ENCODE data around the gene PPP2R2D. TPM values are rescaled to one million over a fixed set of nuclear protein-coding genes. Genes with fewer than 3 reads are reported as not detected.

The PPP2R2D gene
- total and polyA plus RNA-seq, 2 experiments from 2014 or later: 43.5 to 45.0 TPM

GRCh38 chr10:131920151-131920550 is 19.3 kb downstream of the PPP2R2D start:
- H3K9me3 ChIP-seq (ENCODE audit: low read depth): no peaks in the 10 kb centered on the region
- H3K36me3 ChIP-seq: no peaks in the 10 kb centered on the region
- H3K4me3 ChIP-seq: no peak overlapping the region
- peaks cover 3% of the 10 kb centered on the region for H3K4me1 ChIP-seq (ENCODE audit: low read depth)
- H3K27ac ChIP-seq: no peak overlapping the region
- no peak for DNase-seq (ENCODE audit: low read depth in 1 of 2, low spot score in 1 of 2)
- H3K27me3 ChIP-seq: no peaks in the 10 kb centered on the region
- no peak for TF ChIP-seq CTCF (IDR thresholded peaks at IDR 0.05; ENCODE audit: low read depth, low read length)

- H3K27me3 ChIP-seq: no peaks in the 10 kb centered on the region
- no peaks in the 10 kb centered on the region for H3K9me3 ChIP-seq (ENCODE audit: low read depth)
- H3K36me3 ChIP-seq: no peaks in the 10 kb centered on the region
- TF ChIP-seq CTCF (IDR thresholded peaks at IDR 0.05; ENCODE audit: low read depth, low read length): no peak
- no peak overlapping the region for H3K4me3 ChIP-seq
- H3K27ac ChIP-seq: no peak overlapping the region
- H3K4me1 ChIP-seq (ENCODE audit: low read depth): peaks cover 2% of the 10 kb centered on the region
- no peak for DNase-seq (ENCODE audit: low read depth in 1 of 2, low spot score in 1 of 2)
These were observed 19.9 kb downstream of the PPP2R2D start for GRCh38 chr10:131920693-131921092.

GRCh38 chr10:131921184-131921583 is 20.4 kb downstream of the PPP2R2D start:
- TF ChIP-seq CTCF (IDR thresholded peaks at IDR 0.05; ENCODE audit: low read depth, low read length): no peak
- DNase-seq (ENCODE audit: low read depth in 1 of 2, low spot score in 1 of 2): no peak
- H3K27ac ChIP-seq: no peak overlapping the region
- H3K4me1 ChIP-seq (ENCODE audit: low read depth): no peaks in the 10 kb centered on the region
- no peaks in the 10 kb centered on the region for H3K27me3 ChIP-seq
- H3K4me3 ChIP-seq: no peak overlapping the region
- H3K9me3 ChIP-seq (ENCODE audit: low read depth): no peaks in the 10 kb centered on the region
- no peaks in the 10 kb centered on the region for H3K36me3 ChIP-seq

- TF ChIP-seq CTCF (IDR thresholded peaks at IDR 0.05; ENCODE audit: low read depth, low read length): no peak
- H3K4me1 ChIP-seq (ENCODE audit: low read depth): peaks cover 2% of the 10 kb centered on the region
- H3K4me3 ChIP-seq: no peak overlapping the region
- no peaks in the 10 kb centered on the region for H3K27me3 ChIP-seq
- no peak for DNase-seq (ENCODE audit: low read depth in 1 of 2, low spot score in 1 of 2)
- no peaks in the 10 kb centered on the region for H3K36me3 ChIP-seq
- H3K27ac ChIP-seq: no peak overlapping the region
- H3K9me3 ChIP-seq (ENCODE audit: low read depth): no peaks in the 10 kb centered on the region
These were observed 22.4 kb downstream of the PPP2R2D start for GRCh38 chr10:131923038-131923756.

- H3K4me3 ChIP-seq: no peak overlapping the region
- TF ChIP-seq CTCF (IDR thresholded peaks at IDR 0.05; ENCODE audit: low read depth, low read length): no peak
- H3K9me3 ChIP-seq (ENCODE audit: low read depth): no peaks in the 10 kb centered on the region
- no peak for DNase-seq (ENCODE audit: low read depth in 1 of 2, low spot score in 1 of 2)
- H3K4me1 ChIP-seq (ENCODE audit: low read depth): peaks cover 21% of the 10 kb centered on the region
- no peak overlapping the region for H3K27ac ChIP-seq
- H3K27me3 ChIP-seq: no peaks in the 10 kb centered on the region
- no peaks in the 10 kb centered on the region for H3K36me3 ChIP-seq
These were observed 24.3 kb downstream of the PPP2R2D start for GRCh38 chr10:131925011-131925649.

Measured in cardiac muscle cell (in vitro differentiated cells and primary cell).